ENCODE measurements around the gene HABP4. TPM values are rescaled to one million over a fixed set of nuclear protein-coding genes. Genes with fewer than 3 reads are reported as not detected.

The HABP4 gene
- polyA plus RNA-seq, 2 of the 4 experiments (the other 2 are of a cell fraction) = 12.4 to 12.8 TPM

DNA sequence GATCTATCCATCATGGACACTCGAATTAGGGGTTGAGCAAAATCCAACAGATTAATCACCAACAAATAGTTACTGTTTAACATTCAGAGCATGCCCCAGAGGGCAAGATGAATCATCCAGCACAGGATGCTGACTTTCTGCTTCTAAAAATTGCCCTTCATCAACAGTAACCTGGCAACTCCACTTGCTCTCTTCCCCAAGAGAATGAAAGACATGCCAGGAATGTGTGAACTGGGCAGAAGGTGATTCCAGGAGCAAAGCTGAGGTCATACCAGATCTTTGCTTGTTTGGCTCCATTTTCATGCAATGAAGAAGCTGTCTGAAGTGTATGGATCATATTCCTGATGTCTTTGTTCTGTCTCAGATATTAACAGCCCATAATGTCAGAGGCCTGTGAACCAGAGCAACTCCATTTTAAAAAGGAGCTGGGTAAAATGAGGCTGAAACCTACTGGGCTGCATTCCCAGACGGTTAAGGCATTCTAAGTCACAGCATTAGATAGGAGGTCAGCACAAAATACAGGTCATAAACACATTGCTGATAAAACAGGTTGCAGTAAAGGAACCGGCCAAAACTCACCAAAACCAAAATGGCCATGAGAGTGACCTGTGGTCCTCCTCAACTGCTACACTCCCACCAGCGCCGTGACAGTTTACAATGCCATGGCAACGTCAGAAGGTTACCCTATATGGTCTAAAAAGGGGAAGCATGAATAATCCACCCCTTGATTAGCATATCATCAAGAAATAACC is 29.3 kb upstream of the HABP4 start (continued):
- TF ChIP-seq, protein P1, sequence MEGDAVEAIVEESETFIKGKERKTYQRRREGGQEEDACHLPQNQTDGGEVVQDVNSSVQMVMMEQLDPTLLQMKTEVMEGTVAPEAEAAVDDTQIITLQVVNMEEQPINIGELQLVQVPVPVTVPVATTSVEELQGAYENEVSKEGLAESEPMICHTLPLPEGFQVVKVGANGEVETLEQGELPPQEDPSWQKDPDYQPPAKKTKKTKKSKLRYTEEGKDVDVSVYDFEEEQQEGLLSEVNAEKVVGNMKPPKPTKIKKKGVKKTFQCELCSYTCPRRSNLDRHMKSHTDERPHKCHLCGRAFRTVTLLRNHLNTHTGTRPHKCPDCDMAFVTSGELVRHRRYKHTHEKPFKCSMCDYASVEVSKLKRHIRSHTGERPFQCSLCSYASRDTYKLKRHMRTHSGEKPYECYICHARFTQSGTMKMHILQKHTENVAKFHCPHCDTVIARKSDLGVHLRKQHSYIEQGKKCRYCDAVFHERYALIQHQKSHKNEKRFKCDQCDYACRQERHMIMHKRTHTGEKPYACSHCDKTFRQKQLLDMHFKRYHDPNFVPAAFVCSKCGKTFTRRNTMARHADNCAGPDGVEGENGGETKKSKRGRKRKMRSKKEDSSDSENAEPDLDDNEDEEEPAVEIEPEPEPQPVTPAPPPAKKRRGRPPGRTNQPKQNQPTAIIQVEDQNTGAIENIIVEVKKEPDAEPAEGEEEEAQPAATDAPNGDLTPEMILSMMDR (IDR thresholded peaks at IDR 0.05) = no peak
- TF ChIP-seq NPAS2 (CRISPR knock-in tag; IDR thresholded peaks at IDR 0.05; ENCODE audit: borderline replicate concordance) = peak; percentile 92
- TF ChIP-seq KDM5A (IDR thresholded peaks at IDR 0.05) = no peak
- no peak for TF ChIP-seq EHMT2 (IDR thresholded peaks at IDR 0.05; ENCODE audit: low read depth)
- TF ChIP-seq BHLHE40 (IDR thresholded peaks at IDR 0.05; ENCODE audit: low read depth, low read length) = no peak
- peak; percentile 61; the same call in 1 of the 2 replicates for TF ChIP-seq PBX3 (IDR thresholded peaks at IDR 0.05)
- TF ChIP-seq EHF (CRISPR knock-in tag; IDR thresholded peaks at IDR 0.05) = peak; percentile 100
- peak in 1 of 2 experiments; percentile 88; a peak in 4 of 5 replicates for TF ChIP-seq JUN (IDR thresholded peaks at IDR 0.05)
- peak in 1 of 2 experiments; percentile 20; a peak in 3 of 5 replicates for TF ChIP-seq RAD21 (conservative IDR thresholded peaks at IDR 0.05 in 1 of 2, IDR thresholded peaks at IDR 0.05 in 1 of 2)
- TF ChIP-seq ZC3H11A (IDR thresholded peaks at IDR 0.05) = no peak
- peak in 1 of 2 experiments; percentile 78; a peak in 2 of 4 replicates for TF ChIP-seq CEBPB (IDR thresholded peaks at IDR 0.05)
- TF ChIP-seq CHD4 (IDR thresholded peaks at IDR 0.05; ENCODE audit: borderline replicate concordance) = no peak
- peak; percentile 99 for TF ChIP-seq FOSB (CRISPR knock-in tag; IDR thresholded peaks at IDR 0.05)
- TF ChIP-seq CBX8 (IDR thresholded peaks at IDR 0.05) = no peak
- no peak for TF ChIP-seq E2F6 (IDR thresholded peaks at IDR 0.05; ENCODE audit: borderline replicate concordance, low read depth)
- no peak for TF ChIP-seq REST (IDR thresholded peaks at IDR 0.05)
- TF ChIP-seq, protein P2, sequence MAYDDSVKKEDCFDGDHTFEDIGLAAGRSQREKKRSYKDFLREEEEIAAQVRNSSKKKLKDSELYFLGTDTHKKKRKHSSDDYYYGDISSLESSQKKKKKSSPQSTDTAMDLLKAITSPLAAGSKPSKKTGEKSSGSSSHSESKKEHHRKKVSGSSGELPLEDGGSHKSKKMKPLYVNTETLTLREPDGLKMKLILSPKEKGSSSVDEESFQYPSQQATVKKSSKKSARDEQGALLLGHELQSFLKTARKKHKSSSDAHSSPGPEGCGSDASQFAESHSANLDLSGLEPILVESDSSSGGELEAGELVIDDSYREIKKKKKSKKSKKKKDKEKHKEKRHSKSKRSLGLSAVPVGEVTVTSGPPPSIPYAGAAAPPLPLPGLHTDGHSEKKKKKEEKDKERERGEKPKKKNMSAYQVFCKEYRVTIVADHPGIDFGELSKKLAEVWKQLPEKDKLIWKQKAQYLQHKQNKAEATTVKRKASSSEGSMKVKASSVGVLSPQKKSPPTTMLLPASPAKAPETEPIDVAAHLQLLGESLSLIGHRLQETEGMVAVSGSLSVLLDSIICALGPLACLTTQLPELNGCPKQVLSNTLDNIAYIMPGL (CRISPR knock-in tag; IDR thresholded peaks at IDR 0.05; ENCODE audit: borderline replicate concordance) = peak; percentile 99
- TF ChIP-seq RCOR1 (IDR thresholded peaks at IDR 0.05; ENCODE audit: low read depth, low read length) = no peak
- peak; percentile 16 to 67; a peak in 1 of 5 replicates for TF ChIP-seq EP300 (IDR thresholded peaks at IDR 0.05)
- TF ChIP-seq CHD2 (IDR thresholded peaks at IDR 0.05; ENCODE audit: low read length, partially characterized antibody) = no peak
- no peak for TF ChIP-seq POLR2AphosphoS2 (conservative IDR thresholded peaks at IDR 0.05; ENCODE audit: low read length)
- TF ChIP-seq HOXA7 (CRISPR knock-in tag; IDR thresholded peaks at IDR 0.05) = peak; percentile 99
- no peak for TF ChIP-seq HDAC2 (IDR thresholded peaks at IDR 0.05)
- no peak for TF ChIP-seq MAZ (IDR thresholded peaks at IDR 0.05; ENCODE audit: borderline replicate concordance, low read depth, low read length)
- peak; percentile 96 for TF ChIP-seq RARB (CRISPR knock-in tag; IDR thresholded peaks at IDR 0.05)
- no peak for TF ChIP-seq RFX5 (IDR thresholded peaks at IDR 0.05)
- TF ChIP-seq HEYL (CRISPR knock-in tag; IDR thresholded peaks at IDR 0.05) = peak; percentile 99
- TF ChIP-seq HOXB13 (CRISPR knock-in tag; IDR thresholded peaks at IDR 0.05; ENCODE audit: low read depth) = peak; percentile 100
- peak; percentile 99 for TF ChIP-seq TP53 (CRISPR knock-in tag; IDR thresholded peaks at IDR 0.05)
- peak; percentile 97 for TF ChIP-seq ZSCAN20 (CRISPR knock-in tag; IDR thresholded peaks at IDR 0.05)
- no peak for TF ChIP-seq USF2 (IDR thresholded peaks at IDR 0.05)

Data from A549 (cell line).